Activated CD4-positive, alpha-beta T cell treated with anti-CD3 and anti-CD28 coated beads, Interleukin-2, amount 10 ng/mL, durations not matched to agents 7 days and 5 days (primary cell): Measurements from ENCODE around the gene TMEM120B. TPM values are rescaled to one million over a fixed set of nuclear protein-coding genes. Genes with fewer than 3 reads are reported as not detected.
"Not testable (repeated sequence)": the region's sequence is repeated elsewhere in the genome, so short reads cannot be mapped to it uniquely, and the experiment has no call there.

Experiments
- CTCF ChIA-PET: fragments of 350-600 bp; sonication (Branson Sonifier 250); formaldehyde crosslinking; loops from one replicate; lab custom pipeline; 2021; ENCODE audit warnings: antibody characterized with exemption; lab: Charles Lee
- POLR2A ChIA-PET: fragments of 350-600 bp; sonication (Branson Sonifier 250); formaldehyde crosslinking; loops from one replicate; lab custom pipeline; 2021; ENCODE audit warnings: antibody characterized with exemption; lab: Charles Lee
- DNase-seq: peaks from one replicate; pipeline ENCODE4 v3.0.0-alpha.2; 2020
- H3K27ac Mint-ChIP-seq: one replicate; pipeline ENCODE4 v1.8.0; 2021; ENCODE audit warnings: mild to moderate bottlenecking, moderate library complexity, mixed read lengths
- H3K27me3 Mint-ChIP-seq: one replicate; pipeline ENCODE4 v1.8.0; 2021; ENCODE audit warnings: mixed read lengths
- H3K36me3 Mint-ChIP-seq: one replicate; pipeline ENCODE4 v1.8.0; 2021; ENCODE audit warnings: low read depth, mixed read lengths
- H3K4me1 Mint-ChIP-seq: one replicate; pipeline ENCODE4 v1.8.0; 2021; ENCODE audit warnings: mixed read lengths
- H3K4me3 Mint-ChIP-seq: one replicate; pipeline ENCODE4 v1.8.0; 2021; ENCODE audit warnings: mild to moderate bottlenecking, moderate library complexity, mixed read lengths
- H3K9me3 Mint-ChIP-seq: one replicate; pipeline ENCODE4 v1.8.0; 2021; ENCODE audit warnings: mixed read lengths
- total RNA-seq, 2 experiments: library from RNA; stranded (reverse); gene quantifications; one replicate each; pipeline ENCODE4 v1.2.3, GENCODE V29; 2021

The TMEM120B gene
- total RNA-seq, 2 experiments from 2014 or later, result 5.8 to 6.0 TPM

DNA sequence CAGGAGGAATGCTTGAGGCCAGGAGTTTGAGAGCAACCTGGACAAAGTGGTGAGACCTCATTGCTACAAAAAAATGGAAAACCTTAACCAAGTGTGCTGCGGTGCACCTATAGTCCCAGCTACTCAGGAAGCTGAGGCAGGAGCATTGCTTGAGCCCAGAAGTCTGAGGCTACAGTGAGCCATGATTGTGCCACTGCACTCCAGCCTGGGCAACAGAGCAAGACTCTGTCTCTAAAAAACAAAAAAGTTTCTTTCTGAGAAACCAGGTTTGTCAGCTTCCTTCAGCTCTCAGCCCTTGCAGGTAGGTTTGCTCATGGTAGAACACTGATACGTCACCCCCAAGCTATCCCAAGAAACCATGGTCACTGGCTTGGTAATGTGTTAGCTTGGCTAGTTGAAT, 23.1 kb upstream of the TMEM120B start:
- H3K4me1 Mint-ChIP-seq, result peaks cover 15% of the 10 kb centered on the region
- H3K27ac Mint-ChIP-seq, result peak overlapping the region; percentile 70
- H3K4me3 Mint-ChIP-seq, result no peak overlapping the region
- DNase-seq, result no peak
- ChIA-PET POLR2A (no interaction called here), CTCF (interaction anchor here (0.7 to 6.7 kb wide), 2 partner anchors 27 to 105 kb away, joined by 3 to 45 read pairs; partner anchors contain the start of gene RHOF)
- no peaks in the 10 kb centered on the region for H3K9me3 Mint-ChIP-seq
- peaks cover 3% of the 10 kb centered on the region for H3K27me3 Mint-ChIP-seq
- H3K36me3 Mint-ChIP-seq, result no peaks in the 10 kb centered on the region

DNA sequence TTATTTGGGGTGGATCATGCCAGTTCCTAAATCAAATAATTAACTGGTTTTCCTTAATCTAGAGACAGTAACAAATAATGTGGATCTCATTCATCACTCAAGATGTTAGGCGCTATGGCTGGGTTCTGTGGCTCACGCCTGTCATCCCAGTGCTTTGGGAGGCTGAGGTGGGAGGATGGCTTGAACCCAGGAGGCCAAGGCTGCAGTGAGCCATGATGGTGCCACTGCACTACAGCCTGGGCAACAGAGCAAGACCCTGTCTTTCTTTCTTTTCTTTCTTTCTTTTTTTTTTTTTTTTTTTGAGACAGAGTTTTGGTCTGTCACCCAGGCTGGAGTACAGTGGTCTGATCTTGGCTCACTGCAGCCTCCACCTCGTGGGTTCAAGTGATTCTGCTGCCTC, 19.8 kb upstream of the TMEM120B start:
- not testable (repeated sequence) for H3K27ac Mint-ChIP-seq, H3K27me3 Mint-ChIP-seq
- CTCF ChIA-PET, result interaction anchor here (2.5 kb wide), 1 partner anchor 102 kb away, joined by 23 read pairs; the partner anchor contains the start of gene RHOF

DNA sequence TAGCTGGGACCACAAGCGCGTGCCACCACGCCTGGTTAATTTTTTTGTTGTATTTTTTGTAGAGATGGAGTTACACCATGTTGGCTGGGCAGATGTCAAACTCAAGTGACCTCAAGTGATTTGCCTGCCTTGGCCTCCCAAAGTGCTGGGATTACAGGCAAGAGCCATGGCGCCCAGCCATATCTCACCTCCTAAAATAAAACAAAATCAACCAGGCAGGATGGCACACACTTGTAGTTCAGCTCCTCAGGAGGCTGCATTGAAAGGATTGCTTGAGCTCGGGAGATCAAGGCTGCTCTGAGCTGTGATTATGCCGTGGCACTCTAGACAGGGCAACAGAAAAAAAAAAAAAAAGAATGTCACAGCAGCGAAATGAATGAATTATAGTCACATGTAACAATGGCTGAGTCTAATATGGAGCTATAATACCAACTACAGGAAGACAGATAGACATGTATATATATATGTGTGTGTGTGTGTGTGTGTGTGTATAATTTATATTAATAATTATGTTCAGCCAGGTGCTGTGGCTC, 19.3 kb upstream of the TMEM120B start:
- H3K36me3 Mint-ChIP-seq, result no peaks in the 10 kb centered on the region
- H3K9me3 Mint-ChIP-seq, result no peaks in the 10 kb centered on the region
- peaks cover 3% of the 10 kb centered on the region for H3K27me3 Mint-ChIP-seq
- H3K4me3 Mint-ChIP-seq, result no peak overlapping the region
- ChIA-PET CTCF (interaction anchor here (0.6 to 2.5 kb wide), 4 partner anchors 43 to 143 kb away, joined by 3 to 23 read pairs (median 4); partner anchors contain the start of gene RHOF), POLR2A (no interaction called here)
- H3K4me1 Mint-ChIP-seq, result peaks cover 4% of the 10 kb centered on the region
- DNase-seq, result no peak
- H3K27ac Mint-ChIP-seq, result no peak overlapping the region

More for the DNA sequence above, 19.8 kb upstream of the TMEM120B start:
- DNase-seq, H3K4me3 Mint-ChIP-seq, H3K36me3 Mint-ChIP-seq, H3K9me3 Mint-ChIP-seq, H3K4me1 Mint-ChIP-seq, POLR2A ChIA-PET: not testable (repeated sequence)

DNA sequence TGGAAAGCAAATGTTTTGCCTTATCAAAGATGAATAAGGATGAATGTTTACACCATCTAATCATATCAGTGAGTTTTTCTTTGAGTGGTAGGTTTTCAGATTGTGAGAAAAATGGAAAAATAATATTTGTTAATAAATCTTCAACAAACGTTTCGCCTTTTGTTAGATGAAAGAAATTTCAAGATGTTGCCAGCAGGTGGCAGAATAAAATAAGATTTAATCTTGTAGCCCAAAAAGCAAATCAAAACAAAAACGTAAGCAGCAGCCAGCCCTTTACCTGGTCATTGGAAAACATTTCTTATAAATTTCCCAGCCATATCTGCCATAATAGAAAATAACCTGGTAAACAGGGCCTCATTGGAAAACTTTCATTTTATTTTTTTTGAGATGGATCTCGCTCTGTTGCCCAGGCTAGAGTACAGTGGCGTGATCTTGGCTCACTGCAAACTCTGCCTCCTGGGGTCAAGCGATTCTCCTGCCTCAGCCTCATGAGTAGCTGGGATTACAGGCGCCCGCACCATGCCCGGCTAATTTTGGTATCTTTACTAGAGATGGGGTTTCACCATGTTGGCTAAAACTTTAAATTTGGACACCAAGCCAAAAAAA, 15.4 kb upstream of the TMEM120B start:
- H3K27ac Mint-ChIP-seq, result no peak overlapping the region
- no peaks in the 10 kb centered on the region for H3K36me3 Mint-ChIP-seq
- no peaks in the 10 kb centered on the region for H3K9me3 Mint-ChIP-seq
- H3K4me3 Mint-ChIP-seq, result no peak overlapping the region
- no peaks in the 10 kb centered on the region for H3K27me3 Mint-ChIP-seq
- peaks cover 4% of the 10 kb centered on the region for H3K4me1 Mint-ChIP-seq
- ChIA-PET POLR2A (no interaction called here), CTCF (interaction anchor here (0.7 to 3.7 kb wide), 3 partner anchors 85 to 314 kb away, joined by 3 to 26 read pairs (median 4); partner anchors contain the start of gene RHOF)
- DNase-seq, result peak; percentile 68

DNA sequence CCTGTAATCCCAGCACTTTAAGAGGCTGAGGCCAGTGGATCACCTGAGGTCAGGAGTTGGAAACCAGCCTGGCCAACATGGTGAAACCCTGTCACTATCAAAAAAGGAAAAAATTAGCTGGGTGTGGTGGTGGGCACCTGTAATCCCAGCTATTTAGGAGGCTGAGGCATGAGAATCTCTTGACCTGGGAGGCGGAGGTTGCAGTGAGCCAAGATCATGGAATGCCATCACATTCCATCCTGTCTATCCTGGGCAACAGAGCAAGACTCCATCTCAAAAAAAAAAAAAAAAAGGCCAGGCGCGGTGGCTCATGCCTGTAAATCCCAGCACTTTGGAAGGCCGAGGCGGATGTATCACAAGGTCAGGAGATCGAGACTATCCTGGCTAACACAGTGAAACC, 14.7 kb upstream of the TMEM120B start:
- DNase-seq, H3K4me1 Mint-ChIP-seq, H3K27ac Mint-ChIP-seq, POLR2A ChIA-PET, H3K36me3 Mint-ChIP-seq, H3K9me3 Mint-ChIP-seq, H3K4me3 Mint-ChIP-seq, H3K27me3 Mint-ChIP-seq: not testable (repeated sequence)
- CTCF ChIA-PET, result interaction anchor here (0.7 to 3.7 kb wide), 3 partner anchors 85 to 96 kb away, joined by 3 to 26 read pairs (median 4); partner anchors contain the start of gene RHOF

DNA sequence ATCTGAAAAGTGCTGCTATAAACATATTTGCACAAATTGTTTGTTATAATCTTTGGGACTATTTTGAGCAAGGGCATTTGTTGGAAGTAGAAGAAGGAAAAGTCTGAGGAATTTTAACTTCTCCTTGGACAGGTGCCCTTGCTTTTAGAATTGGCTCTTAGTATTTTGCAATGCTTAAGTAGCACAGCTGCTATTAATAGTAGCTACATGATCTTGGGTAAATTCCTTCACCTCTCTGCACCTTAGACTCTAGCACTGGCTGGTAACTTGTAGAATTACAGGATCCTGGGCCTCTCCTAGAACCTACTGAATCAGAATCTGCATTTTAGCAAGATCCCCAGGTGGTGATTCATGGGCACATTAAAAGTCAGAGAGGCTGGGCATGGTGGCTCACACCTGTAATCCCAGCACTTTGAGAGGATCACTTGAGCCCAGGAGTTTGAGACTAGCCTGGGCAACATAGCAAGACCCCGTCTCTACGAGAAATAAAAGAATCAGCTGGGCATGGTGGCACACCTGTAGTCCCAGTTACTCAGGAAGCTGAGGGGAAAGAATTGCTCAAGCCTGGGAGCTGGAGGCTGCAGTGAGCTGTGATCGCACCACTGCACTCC, 10.8 kb upstream of the TMEM120B start:
- Mint-ChIP-seq H3K4me3 (no peak overlapping the region), H3K4me1 (peaks cover 4% of the 10 kb centered on the region), H3K36me3 (no peaks in the 10 kb centered on the region), H3K27ac (no peak overlapping the region), H3K9me3 (peaks cover 4% of the 10 kb centered on the region), H3K27me3 (no peaks in the 10 kb centered on the region)
- no peak for DNase-seq
- ChIA-PET POLR2A (no interaction called here), CTCF (interaction anchor here (0.6 to 6.0 kb wide), 6 partner anchors 9 to 93 kb away, joined by 3 to 33 read pairs (median 5); partner anchors contain the start of genes RHOF and TMEM120B)

DNA sequence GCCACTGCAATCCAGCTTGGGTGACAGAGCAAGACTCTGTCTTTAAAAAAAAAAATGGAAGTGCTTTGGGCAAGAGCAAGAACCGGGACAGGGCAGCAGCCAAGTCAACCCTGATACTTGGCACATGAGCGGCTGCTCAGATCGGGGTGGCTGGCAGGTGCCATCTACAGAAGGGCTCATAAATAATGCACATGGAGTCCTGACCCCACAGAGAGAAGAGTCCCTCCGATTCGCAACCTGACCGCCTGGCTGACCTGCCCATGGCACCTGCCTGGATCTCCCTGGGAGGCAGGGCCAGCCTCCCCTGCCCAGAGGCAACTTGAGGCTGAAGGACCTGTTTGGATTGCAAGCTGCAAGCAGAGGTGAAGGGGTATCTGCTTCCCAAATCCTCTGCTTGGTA, 9.6 kb upstream of the TMEM120B start:
- no peak overlapping the region for H3K4me3 Mint-ChIP-seq
- H3K4me1 Mint-ChIP-seq, result no peaks in the 10 kb centered on the region
- H3K9me3 Mint-ChIP-seq, result peaks cover 4% of the 10 kb centered on the region
- DNase-seq, result no peak
- ChIA-PET CTCF (interaction anchor here (1.3 to 6.0 kb wide), 4 partner anchors 70 to 92 kb away, joined by 3 to 33 read pairs (median 6); partner anchors contain the start of gene RHOF), POLR2A (no interaction called here)
- no peaks in the 10 kb centered on the region for H3K36me3 Mint-ChIP-seq
- H3K27me3 Mint-ChIP-seq, result peaks cover 1% of the 10 kb centered on the region
- H3K27ac Mint-ChIP-seq, result no peak overlapping the region

DNA sequence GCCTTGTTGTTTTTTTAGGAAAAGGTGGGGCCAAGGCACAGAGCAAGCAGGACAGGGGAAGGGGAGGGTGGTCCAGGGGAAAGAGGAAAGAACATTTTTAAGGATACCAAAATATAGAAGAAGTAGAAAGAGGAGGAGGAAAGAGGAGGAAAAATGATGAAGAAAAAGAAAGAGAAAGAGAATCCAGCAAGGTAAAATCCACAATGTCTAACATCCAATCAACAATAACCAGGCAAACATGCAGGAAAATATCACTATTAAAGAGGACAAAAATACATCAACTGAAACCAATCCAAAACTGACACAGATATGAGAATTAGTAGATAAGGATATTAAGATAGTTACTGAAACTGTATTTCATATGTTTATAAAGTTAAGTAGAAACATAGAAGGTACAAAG, 7.0 kb upstream of the TMEM120B start:
- peaks cover 4% of the 10 kb centered on the region for H3K9me3 Mint-ChIP-seq
- CTCF ChIA-PET, result interaction anchor here (6.0 kb wide), 1 partner anchor 89 kb away, joined by 33 read pairs; the partner anchor contains the start of gene RHOF
- no peak overlapping the region for H3K4me3 Mint-ChIP-seq
- H3K27me3 Mint-ChIP-seq, result peaks cover 1% of the 10 kb centered on the region
- POLR2A ChIA-PET, result no interaction called here
- H3K36me3 Mint-ChIP-seq, result no peaks in the 10 kb centered on the region
- no peak overlapping the region for H3K27ac Mint-ChIP-seq
- peaks cover 6% of the 10 kb centered on the region for H3K4me1 Mint-ChIP-seq
- DNase-seq, result no peak

DNA sequence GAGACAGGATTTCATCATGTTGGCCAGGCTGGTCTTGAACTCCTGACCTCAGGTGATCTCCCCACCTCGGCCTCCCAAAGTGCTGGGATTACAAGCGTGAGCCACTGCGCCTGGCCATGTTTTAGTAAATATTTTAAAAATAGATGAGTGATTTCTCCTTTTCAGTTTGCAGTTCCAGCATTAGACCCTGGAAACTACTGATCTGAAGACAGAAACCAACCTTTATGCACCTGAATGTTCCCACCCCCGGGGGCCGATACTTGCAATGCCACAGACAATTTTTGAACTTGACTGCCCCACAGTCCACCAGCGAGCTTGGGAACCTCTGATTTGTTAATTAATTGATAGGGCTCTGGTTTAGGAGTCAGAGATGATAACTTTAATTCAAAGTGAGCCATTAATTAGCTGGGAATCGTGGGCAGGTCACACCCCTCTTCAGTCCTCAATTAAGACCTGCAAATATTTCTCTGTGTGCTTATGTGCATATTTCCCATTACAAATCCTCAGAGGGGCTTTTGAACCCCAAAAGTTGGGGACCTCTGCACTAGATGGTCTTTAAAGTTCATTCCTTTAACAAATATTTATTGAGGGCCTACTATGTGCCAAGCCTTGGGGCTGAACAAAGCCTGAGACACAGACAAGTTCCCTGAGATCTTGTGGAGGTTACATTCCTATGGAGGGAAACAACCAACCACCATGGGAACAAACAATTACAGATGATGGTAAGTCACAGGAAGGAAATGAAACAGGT, 4.1 kb upstream of the TMEM120B start:
- no peak for DNase-seq
- H3K27me3 Mint-ChIP-seq, result peaks cover 1% of the 10 kb centered on the region
- H3K27ac Mint-ChIP-seq, result no peak overlapping the region
- H3K36me3 Mint-ChIP-seq, result no peaks in the 10 kb centered on the region
- peaks cover 4% of the 10 kb centered on the region for H3K9me3 Mint-ChIP-seq
- H3K4me1 Mint-ChIP-seq, result peaks cover 17% of the 10 kb centered on the region
- POLR2A ChIA-PET, result interaction anchor here (1.1 kb wide), 1 partner anchor 49 kb away, joined by 3 read pairs; no protein-coding TSS in a partner anchor
- CTCF ChIA-PET, result interaction anchor here (0.9 to 2.2 kb wide), 4 partner anchors 40 to 86 kb away, joined by 3 to 4 read pairs (median 3); no protein-coding TSS in a partner anchor
- H3K4me3 Mint-ChIP-seq, result no peak overlapping the region

DNA sequence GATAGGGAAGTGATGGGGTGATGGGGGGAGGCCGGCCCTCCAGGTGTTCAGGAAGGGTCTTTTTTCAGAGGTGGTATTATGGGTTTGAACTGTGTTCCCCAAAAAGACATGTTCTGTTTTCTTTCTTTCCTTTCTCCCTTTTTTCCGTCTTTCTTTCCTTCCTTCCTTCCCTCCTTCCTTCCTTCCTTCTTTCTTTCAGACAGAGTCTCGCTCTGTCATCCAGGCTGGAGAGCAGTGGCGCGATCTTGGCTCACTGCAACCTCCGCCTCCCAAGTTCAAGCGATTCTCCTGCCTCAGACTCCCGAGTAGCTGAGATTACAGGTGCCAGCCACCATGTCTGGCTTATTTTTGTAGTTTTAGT, 3.5 kb upstream of the TMEM120B start:
- H3K36me3 Mint-ChIP-seq, H3K4me3 Mint-ChIP-seq, H3K27me3 Mint-ChIP-seq, DNase-seq, POLR2A ChIA-PET, H3K27ac Mint-ChIP-seq, H3K9me3 Mint-ChIP-seq: not testable (repeated sequence)
- CTCF ChIA-PET, result interaction anchor here (1.3 to 2.2 kb wide), 2 partner anchors 64 to 67 kb away, joined by 3 to 4 read pairs; no protein-coding TSS in a partner anchor
- peaks cover 22% of the 10 kb centered on the region for H3K4me1 Mint-ChIP-seq

DNA sequence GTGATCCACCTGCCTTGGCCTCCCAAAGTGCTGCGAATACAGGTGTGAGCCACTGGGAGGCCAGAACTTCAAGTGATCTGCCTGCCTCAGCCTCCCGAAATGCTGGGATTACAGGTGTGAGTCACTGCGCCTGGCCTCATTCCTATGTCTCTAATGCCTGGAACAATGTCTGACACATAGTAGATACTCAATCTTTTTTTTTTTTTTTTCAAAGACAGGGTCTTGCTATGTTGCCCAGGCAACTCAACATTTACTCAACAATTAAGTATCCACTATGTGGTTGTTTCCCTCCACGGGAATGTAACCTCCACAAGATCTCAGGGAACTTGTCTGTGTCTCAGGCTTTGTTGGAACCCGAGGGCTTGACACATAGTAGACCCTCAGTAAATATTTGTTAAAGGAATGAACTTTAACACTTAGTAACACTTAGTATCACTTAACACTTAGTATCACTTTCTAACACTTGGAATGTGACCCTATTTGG, 3.0 kb upstream of the TMEM120B start:
- POLR2A ChIA-PET, result no interaction called here

More for the DNA sequence above, 3.0 kb upstream of the TMEM120B start:
- Mint-ChIP-seq H3K9me3 (peaks cover 4% of the 10 kb centered on the region), H3K36me3 (no peaks in the 10 kb centered on the region), H3K27ac (no peak overlapping the region), H3K4me3 (no peak overlapping the region), H3K27me3 (peaks cover 1% of the 10 kb centered on the region), H3K4me1 (peaks cover 22% of the 10 kb centered on the region)
- CTCF ChIA-PET, result interaction anchor here (1.0 to 1.4 kb wide), 3 partner anchors 64 to 85 kb away, joined by 3 to 6 read pairs (median 4); no protein-coding TSS in a partner anchor
- no peak for DNase-seq
